Measurements from ENCODE around the gene MCC. TPM values are rescaled to one million over a fixed set of nuclear protein-coding genes. Genes with fewer than 3 reads are reported as not detected.

Gene MCC
- polyA plus RNA-seq, 1 donor (not counting 4 experiments of a cell fraction or from before 2014, with no cell fraction given): 24.6 TPM

GRCh38 chr5:113294311-113295110 is 193.7 kb downstream of the MCC start:
- H3K4me3 ChIP-seq (ENCODE audit: control insufficient read depth in 2 of 3, extremely low read depth in 1 of 3, insufficient read depth in 2 of 3, low read depth in 1 of 3, low read length in 3 of 3): peak overlapping the region; percentile 46 to 86 (median 63)
- H3K9me3 ChIP-seq (ENCODE audit: control insufficient read depth, low read depth, low read length): no peaks in the 10 kb centered on the region
- dilution Hi-C loops (cut with MboI; ENCODE audit: extremely low pct_ligation_motif_present, low sequenced_read_pairs): no loop called here
- H3K27me3 ChIP-seq (ENCODE audit: control insufficient read depth, extremely low read depth, insufficient read depth, low read length): no peaks in the 10 kb centered on the region
- H4K20me1 ChIP-seq (ENCODE audit: control insufficient read depth, extremely low read depth, insufficient read depth, low read length): no peaks in the 10 kb centered on the region
- H3K79me2 ChIP-seq (ENCODE audit: control insufficient read depth, insufficient read depth, low read length): peaks cover 49% of the 10 kb centered on the region
- H3K36me3 ChIP-seq (ENCODE audit: control insufficient read depth in 2 of 2, extremely low read depth in 1 of 2, insufficient read depth in 2 of 2, low read length in 2 of 2): no peaks in the 10 kb centered on the region
- peaks cover 22% of the 10 kb centered on the region for H3K4me1 ChIP-seq (ENCODE audit: control insufficient read depth, extremely low read depth, insufficient read depth, low read length)
- FAIRE-seq (peak; percentile 64), DNase-seq (ENCODE audit: low read depth, low spot score) (no peak)
- H3K4me2 ChIP-seq (ENCODE audit: control insufficient read depth, extremely low read depth, insufficient read depth, low read depth, low read length): peak overlapping the region; percentile 85
- peak overlapping the region; percentile 90 for H3K9ac ChIP-seq (ENCODE audit: control insufficient read depth, extremely low read depth, insufficient read depth, low read length)
- H3K27ac ChIP-seq (ENCODE audit: control insufficient read depth, insufficient read depth, low read length): peak overlapping the region; percentile 85
- TF ChIP-seq CTCF (optimal IDR thresholded peaks at IDR 0.05 in 1 of 3, IDR thresholded peaks at IDR 0.05 in 1 of 3, conservative IDR thresholded peaks at IDR 0.05 in 1 of 3; ENCODE audit: extremely low read depth in 1 of 3, insufficient read depth in 2 of 3, low read length in 3 of 3): peak in 2 of 3 experiments; percentile 15 to 23
- TF ChIP-seq EZH2 (IDR thresholded peaks at IDR 0.05; ENCODE audit: low read length): no peak
- H2AFZ ChIP-seq (ENCODE audit: control insufficient read depth, low read length): peak overlapping the region; percentile 63
- H3K9me1 ChIP-seq (ENCODE audit: control insufficient read depth, extremely low read depth, insufficient read depth, low read length): no peaks in the 10 kb centered on the region

- H3K4me2 ChIP-seq (ENCODE audit: control insufficient read depth, extremely low read depth, insufficient read depth, low read depth, low read length): peak overlapping the region; percentile 85
- H3K4me3 ChIP-seq (ENCODE audit: control insufficient read depth in 2 of 3, extremely low read depth in 1 of 3, insufficient read depth in 2 of 3, low read depth in 1 of 3, low read length in 3 of 3): peak overlapping the region; percentile 46 to 86 (median 63)
- peaks cover 52% of the 10 kb centered on the region for H3K79me2 ChIP-seq (ENCODE audit: control insufficient read depth, insufficient read depth, low read length)
- H3K4me1 ChIP-seq (ENCODE audit: control insufficient read depth, extremely low read depth, insufficient read depth, low read length): peaks cover 22% of the 10 kb centered on the region
- peak overlapping the region; percentile 85 for H3K27ac ChIP-seq (ENCODE audit: control insufficient read depth, insufficient read depth, low read length)
- H3K9ac ChIP-seq (ENCODE audit: control insufficient read depth, extremely low read depth, insufficient read depth, low read length): peak overlapping the region; percentile 90
- dilution Hi-C loops (cut with MboI; ENCODE audit: extremely low pct_ligation_motif_present, low sequenced_read_pairs): no loop called here
- TF ChIP-seq EZH2 (IDR thresholded peaks at IDR 0.05; ENCODE audit: low read length) (no peak), CTCF (optimal IDR thresholded peaks at IDR 0.05 in 1 of 3, IDR thresholded peaks at IDR 0.05 in 1 of 3, conservative IDR thresholded peaks at IDR 0.05 in 1 of 3; ENCODE audit: extremely low read depth in 1 of 3, insufficient read depth in 2 of 3, low read length in 3 of 3) (no peak)
- H3K9me3 ChIP-seq (ENCODE audit: control insufficient read depth, low read depth, low read length): no peaks in the 10 kb centered on the region
- no peaks in the 10 kb centered on the region for H3K9me1 ChIP-seq (ENCODE audit: control insufficient read depth, extremely low read depth, insufficient read depth, low read length)
- peak overlapping the region; percentile 63 for H2AFZ ChIP-seq (ENCODE audit: control insufficient read depth, low read length)
- FAIRE-seq: peak; percentile 48
- no peak for DNase-seq (ENCODE audit: low read depth, low spot score)
- no peaks in the 10 kb centered on the region for H4K20me1 ChIP-seq (ENCODE audit: control insufficient read depth, extremely low read depth, insufficient read depth, low read length)
- H3K27me3 ChIP-seq (ENCODE audit: control insufficient read depth, extremely low read depth, insufficient read depth, low read length): no peaks in the 10 kb centered on the region
- H3K36me3 ChIP-seq (ENCODE audit: control insufficient read depth in 2 of 2, extremely low read depth in 1 of 2, insufficient read depth in 2 of 2, low read length in 2 of 2): no peaks in the 10 kb centered on the region
Measured at GRCh38 chr5:113293975-113294310, 194.3 kb downstream of the MCC start.
